Measurements from ENCODE around the gene IFI6.

IFI6 gene

DNA sequence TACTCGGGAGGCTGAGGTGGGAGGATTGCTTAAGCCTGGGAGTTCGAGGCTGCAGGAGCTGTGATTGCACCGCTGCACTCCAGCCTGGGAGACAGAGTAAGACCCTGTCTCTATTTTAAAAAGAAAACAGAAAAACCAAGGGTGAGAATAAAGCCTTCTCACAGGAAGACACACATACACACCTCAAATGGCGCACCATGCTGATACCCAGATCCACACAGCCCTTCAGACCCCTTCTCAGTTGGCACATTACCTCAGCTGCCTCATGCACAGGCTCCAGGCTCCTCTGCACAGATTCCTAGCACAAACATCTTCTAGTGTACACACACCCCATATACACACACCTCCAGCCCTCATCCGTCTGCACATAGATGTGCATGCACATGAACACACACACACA lies 44.9 kb downstream of the IFI6 start:
- no peaks in the 10 kb centered on the region for H3F3A ChIP-seq (ENCODE audit: insufficient read depth, low read length)
- H3K36me3 ChIP-seq (ENCODE audit: insufficient read depth, low read length), result no peaks in the 10 kb centered on the region
- TF ChIP-seq, protein P1, sequence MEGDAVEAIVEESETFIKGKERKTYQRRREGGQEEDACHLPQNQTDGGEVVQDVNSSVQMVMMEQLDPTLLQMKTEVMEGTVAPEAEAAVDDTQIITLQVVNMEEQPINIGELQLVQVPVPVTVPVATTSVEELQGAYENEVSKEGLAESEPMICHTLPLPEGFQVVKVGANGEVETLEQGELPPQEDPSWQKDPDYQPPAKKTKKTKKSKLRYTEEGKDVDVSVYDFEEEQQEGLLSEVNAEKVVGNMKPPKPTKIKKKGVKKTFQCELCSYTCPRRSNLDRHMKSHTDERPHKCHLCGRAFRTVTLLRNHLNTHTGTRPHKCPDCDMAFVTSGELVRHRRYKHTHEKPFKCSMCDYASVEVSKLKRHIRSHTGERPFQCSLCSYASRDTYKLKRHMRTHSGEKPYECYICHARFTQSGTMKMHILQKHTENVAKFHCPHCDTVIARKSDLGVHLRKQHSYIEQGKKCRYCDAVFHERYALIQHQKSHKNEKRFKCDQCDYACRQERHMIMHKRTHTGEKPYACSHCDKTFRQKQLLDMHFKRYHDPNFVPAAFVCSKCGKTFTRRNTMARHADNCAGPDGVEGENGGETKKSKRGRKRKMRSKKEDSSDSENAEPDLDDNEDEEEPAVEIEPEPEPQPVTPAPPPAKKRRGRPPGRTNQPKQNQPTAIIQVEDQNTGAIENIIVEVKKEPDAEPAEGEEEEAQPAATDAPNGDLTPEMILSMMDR (IDR thresholded peaks at IDR 0.05; ENCODE audit: low read length), result no peak
- no peak for TF ChIP-seq EZH2 (IDR thresholded peaks at IDR 0.05; ENCODE audit: borderline replicate concordance, low read length)
- no peaks in the 10 kb centered on the region for H3K27me3 ChIP-seq (ENCODE audit: insufficient read depth, low read length)
- H3K9me2 ChIP-seq (ENCODE audit: low read depth, low read length), result no peaks in the 10 kb centered on the region
- H3K4me3 ChIP-seq (ENCODE audit: low read depth, low read length, poor library complexity, severe bottlenecking), result no peak overlapping the region
- no peaks in the 10 kb centered on the region for H3K9me3 ChIP-seq (ENCODE audit: low read length)
- no peak overlapping the region for H3K4me2 ChIP-seq (ENCODE audit: low read length)
- no peak overlapping the region for H3K9ac ChIP-seq (ENCODE audit: low read length)
- no peak overlapping the region for H3K27ac ChIP-seq (ENCODE audit: low read depth, low read length, poor library complexity, severe bottlenecking)
- H3K4me1 ChIP-seq (ENCODE audit: insufficient read depth, low read length, severe bottlenecking), result peaks cover 63% of the 10 kb centered on the region
- no peak overlapping the region for H2AFZ ChIP-seq (ENCODE audit: low read length)
- H3K79me2 ChIP-seq (ENCODE audit: insufficient read depth, low read length), result no peaks in the 10 kb centered on the region
- H4K20me1 ChIP-seq (ENCODE audit: insufficient read depth, low read length), result no peaks in the 10 kb centered on the region

DNA sequence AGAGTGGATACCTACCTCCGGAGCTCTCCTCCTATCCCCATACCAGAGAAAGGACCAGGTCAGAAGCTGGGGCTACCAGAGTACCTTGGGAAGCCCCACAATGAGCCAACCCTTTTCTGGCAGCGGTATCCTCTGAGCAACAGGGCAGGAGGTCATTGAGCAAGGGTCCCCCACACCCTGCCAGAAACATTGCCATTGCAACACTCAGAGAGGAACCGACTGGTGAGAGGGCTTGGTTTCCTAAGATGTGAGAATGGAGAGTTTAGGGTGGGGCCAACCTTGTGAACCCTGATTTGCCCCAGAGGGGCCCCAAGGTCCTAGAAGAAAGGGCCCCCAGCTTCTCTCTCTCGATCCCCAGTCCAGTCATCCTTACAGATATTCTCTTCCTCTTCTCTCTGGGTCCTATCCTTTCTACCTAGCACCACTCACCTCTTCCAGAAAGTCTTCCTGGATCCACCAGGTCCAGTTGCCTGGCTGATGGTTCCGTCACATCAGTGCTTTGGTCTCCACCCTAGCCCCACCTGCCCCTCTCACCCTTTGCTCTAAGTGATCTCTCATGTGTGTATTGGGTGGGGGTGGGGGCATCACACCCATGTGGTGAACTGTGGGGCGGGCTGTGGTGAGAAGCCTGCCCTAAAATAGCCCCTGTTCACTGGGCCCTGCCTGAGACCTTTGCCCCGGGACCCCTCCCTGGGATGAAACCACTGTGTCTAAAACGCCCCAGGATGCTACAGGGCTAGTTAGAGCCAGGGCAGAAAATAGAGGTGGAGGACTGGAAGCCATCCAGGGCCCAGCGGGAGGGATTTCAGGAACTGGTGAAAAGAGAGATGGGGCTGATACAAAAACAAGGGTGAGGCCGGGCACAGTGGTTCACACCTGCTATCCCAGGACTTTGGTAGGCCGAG lies 45.7 kb downstream of the IFI6 start:
- Histone ChIP-seq H3K79me2 (ENCODE audit: insufficient read depth, low read length) (no peaks in the 10 kb centered on the region), H3K9me2 (ENCODE audit: low read depth, low read length) (no peaks in the 10 kb centered on the region), H3K4me1 (ENCODE audit: insufficient read depth, low read length, severe bottlenecking) (peaks cover 55% of the 10 kb centered on the region), H2AFZ (ENCODE audit: low read length) (no peak overlapping the region), H3K27ac (ENCODE audit: low read depth, low read length, poor library complexity, severe bottlenecking) (no peak overlapping the region), H3K36me3 (ENCODE audit: insufficient read depth, low read length) (no peaks in the 10 kb centered on the region), H3K9me3 (ENCODE audit: low read length) (no peaks in the 10 kb centered on the region), H3K4me2 (ENCODE audit: low read length) (peak overlapping the region; percentile 11; the same call in 1 of the 2 replicates), H3K4me3 (ENCODE audit: low read depth, low read length, poor library complexity, severe bottlenecking) (no peak overlapping the region), H3K9ac (ENCODE audit: low read length) (no peak overlapping the region; the same call in 1 of the 2 replicates), H4K20me1 (ENCODE audit: insufficient read depth, low read length) (no peaks in the 10 kb centered on the region), H3F3A (ENCODE audit: insufficient read depth, low read length) (no peaks in the 10 kb centered on the region), H3K27me3 (ENCODE audit: insufficient read depth, low read length) (no peaks in the 10 kb centered on the region)
- TF ChIP-seq EZH2 (IDR thresholded peaks at IDR 0.05; ENCODE audit: borderline replicate concordance, low read length), result no peak
- TF ChIP-seq, protein P1 (IDR thresholded peaks at IDR 0.05; ENCODE audit: low read length), result no peak

DNA sequence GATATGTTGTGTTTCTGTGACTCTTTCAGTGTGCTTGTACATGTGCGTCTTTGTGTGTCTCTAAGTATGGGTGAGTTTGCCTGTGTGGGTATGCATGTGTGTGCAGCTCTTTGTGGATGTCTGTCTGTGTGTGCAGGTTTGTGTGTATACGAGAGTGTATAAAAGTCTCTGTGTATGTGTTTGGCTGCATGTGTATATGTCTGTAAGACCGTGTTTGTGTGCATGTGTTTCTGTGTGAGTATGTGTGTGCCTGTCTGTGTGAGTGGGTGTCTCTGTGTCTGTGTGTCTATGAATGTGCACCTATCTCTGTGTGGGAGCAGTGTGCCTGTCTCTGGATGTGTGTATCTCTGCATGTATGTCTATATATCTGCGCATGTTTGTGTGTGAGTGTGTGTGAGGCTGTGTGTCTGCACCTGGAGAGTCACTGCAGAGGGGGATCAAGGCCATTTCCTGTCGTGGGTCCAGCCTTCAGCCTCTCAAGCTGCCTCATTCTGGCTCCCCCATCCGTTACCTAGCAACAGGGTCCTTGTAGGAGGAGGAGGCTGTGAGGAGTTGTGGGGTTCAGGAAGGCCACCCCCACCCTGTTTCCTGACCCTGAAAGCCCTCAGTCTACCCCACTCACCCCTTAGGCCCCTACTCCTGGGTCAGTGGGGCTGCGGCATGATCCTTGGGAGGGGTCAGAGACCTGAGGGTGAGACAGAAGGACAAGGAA lies 47.4 kb downstream of the IFI6 start:
- no peaks in the 10 kb centered on the region for H3K9me2 ChIP-seq (ENCODE audit: low read depth, low read length)
- no peaks in the 10 kb centered on the region for H3K9me3 ChIP-seq (ENCODE audit: low read length)
- no peak overlapping the region for H2AFZ ChIP-seq (ENCODE audit: low read length)
- H3K79me2 ChIP-seq (ENCODE audit: insufficient read depth, low read length), result no peaks in the 10 kb centered on the region
- peak overlapping the region; percentile 0; the same call in 1 of the 2 replicates for H3K9ac ChIP-seq (ENCODE audit: low read length)
- peaks cover 45% of the 10 kb centered on the region for H3K4me1 ChIP-seq (ENCODE audit: insufficient read depth, low read length, severe bottlenecking)
- no peaks in the 10 kb centered on the region for H4K20me1 ChIP-seq (ENCODE audit: insufficient read depth, low read length)
- peak overlapping the region; percentile 26; the same call in 1 of the 2 replicates for H3K4me2 ChIP-seq (ENCODE audit: low read length)
- H3K36me3 ChIP-seq (ENCODE audit: insufficient read depth, low read length), result no peaks in the 10 kb centered on the region
- H3F3A ChIP-seq (ENCODE audit: insufficient read depth, low read length), result no peaks in the 10 kb centered on the region
- H3K27ac ChIP-seq (ENCODE audit: low read depth, low read length, poor library complexity, severe bottlenecking), result peak overlapping the region; percentile 48
- no peak overlapping the region for H3K4me3 ChIP-seq (ENCODE audit: low read depth, low read length, poor library complexity, severe bottlenecking)
- H3K27me3 ChIP-seq (ENCODE audit: insufficient read depth, low read length), result no peaks in the 10 kb centered on the region
- TF ChIP-seq EZH2 (IDR thresholded peaks at IDR 0.05; ENCODE audit: borderline replicate concordance, low read length), result no peak
- TF ChIP-seq, protein P1 (IDR thresholded peaks at IDR 0.05; ENCODE audit: low read length), result no peak
